Activated T-cell treated with anti-CD3 and anti-CD28 coated beads, Interleukin-2, amount 50 U/mL, for 24 hours (primary cell): ENCODE measurements around the gene HBEGF.

Experiments used
- DNase-seq: peaks from one replicate; pipeline ENCODE4 v3.0.0-alpha.2; 2020
- H3K27ac Mint-ChIP-seq: 2 replicates; pipeline ENCODE4 v1.8.0; 2020; ENCODE audit warnings: mild to moderate bottlenecking, mixed read lengths
- H3K27me3 Mint-ChIP-seq: 2 replicates; pipeline ENCODE4 v1.8.0; 2020; ENCODE audit warnings: mixed read lengths
- H3K36me3 Mint-ChIP-seq: 2 replicates; pipeline ENCODE4 v1.8.0; 2020; ENCODE audit warnings: low read depth, mixed read lengths
- H3K4me1 Mint-ChIP-seq: 2 replicates; pipeline ENCODE4 v1.8.0; 2020; ENCODE audit warnings: low read depth, mixed read lengths
- H3K4me3 Mint-ChIP-seq: 2 replicates; pipeline ENCODE4 v1.8.0; 2020; ENCODE audit warnings: mild to moderate bottlenecking, moderate library complexity, mixed read lengths
- H3K9me3 Mint-ChIP-seq: 2 replicates; pipeline ENCODE4 v1.8.0; 2020; ENCODE audit warnings: mixed read lengths

Gene HBEGF

GRCh38 chr5:140365282-140365681 lies 18.9 kb upstream of the HBEGF start:
- DNase-seq: no peak
- H3K36me3 Mint-ChIP-seq: no peaks in the 10 kb centered on the region
- H3K4me3 Mint-ChIP-seq: no peak overlapping the region
- no peaks in the 10 kb centered on the region for H3K9me3 Mint-ChIP-seq
- H3K27ac Mint-ChIP-seq: no peak overlapping the region
- H3K27me3 Mint-ChIP-seq: no peaks in the 10 kb centered on the region
- H3K4me1 Mint-ChIP-seq: peaks cover 9% of the 10 kb centered on the region

DNA sequence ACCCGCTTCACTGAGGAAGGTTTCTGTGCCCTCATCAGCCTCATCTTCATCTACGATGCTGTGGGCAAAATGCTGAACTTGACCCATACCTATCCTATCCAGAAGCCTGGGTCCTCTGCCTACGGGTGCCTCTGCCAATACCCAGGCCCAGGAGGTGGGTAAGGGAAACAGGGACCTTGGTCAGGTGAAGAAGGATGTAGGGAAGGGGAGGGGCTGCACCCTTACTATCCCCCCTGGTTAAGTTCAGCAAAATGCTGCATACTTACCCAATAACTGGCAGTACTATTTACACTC lies 18.0 kb upstream of the HBEGF start:
- Mint-ChIP-seq H3K27me3 (no peaks in the 10 kb centered on the region), H3K4me3 (no peak overlapping the region), H3K36me3 (no peaks in the 10 kb centered on the region), H3K27ac (no peak overlapping the region), H3K4me1 (peaks cover 9% of the 10 kb centered on the region), H3K9me3 (no peaks in the 10 kb centered on the region)
- DNase-seq: no peak

- no peak for DNase-seq
- H3K27ac Mint-ChIP-seq: no peak overlapping the region
- peaks cover 9% of the 10 kb centered on the region for H3K4me1 Mint-ChIP-seq
- H3K27me3 Mint-ChIP-seq: no peaks in the 10 kb centered on the region
- H3K4me3 Mint-ChIP-seq: peak overlapping the region; percentile 74
- no peaks in the 10 kb centered on the region for H3K36me3 Mint-ChIP-seq
- H3K9me3 Mint-ChIP-seq: no peaks in the 10 kb centered on the region
Measured at GRCh38 chr5:140363631-140364471, 17.4 kb upstream of the HBEGF start.

DNA sequence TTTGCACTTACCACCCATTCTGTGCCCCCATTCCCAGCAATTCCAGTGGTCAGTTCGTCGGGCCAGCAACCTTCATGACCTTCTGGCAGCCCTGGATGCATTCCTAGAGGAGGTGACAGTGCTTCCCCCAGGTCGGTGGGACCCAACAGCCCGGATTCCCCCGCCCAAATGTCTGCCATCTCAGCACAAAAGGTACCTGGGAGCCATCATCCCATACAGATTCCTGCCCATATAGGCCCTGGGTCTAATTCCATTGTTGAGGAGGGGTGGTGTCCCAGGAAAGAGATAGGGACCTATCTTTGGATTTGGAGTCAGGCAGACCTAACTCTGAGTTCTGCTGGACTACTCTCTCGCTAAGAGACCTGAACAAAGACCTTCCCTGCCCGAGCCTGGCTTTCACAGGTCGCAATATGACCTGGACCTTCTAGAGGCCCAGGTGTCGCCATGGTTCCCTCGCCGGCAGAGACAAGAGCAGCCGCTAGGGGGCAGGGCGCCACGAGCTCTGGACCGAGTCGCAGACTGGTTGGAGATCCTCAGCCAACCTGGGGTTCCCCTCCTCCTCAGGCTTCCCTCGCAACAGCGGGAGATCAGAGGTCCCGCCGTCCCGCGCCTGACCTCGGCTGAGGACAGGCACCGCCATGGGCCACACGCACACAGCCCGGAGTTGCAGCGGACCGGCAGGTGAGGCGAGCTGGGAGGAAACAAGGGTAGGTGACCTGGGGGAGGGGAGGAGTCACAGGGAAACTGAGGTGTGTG lies 16.6 kb upstream of the HBEGF start:
- Mint-ChIP-seq H3K4me3 (peak overlapping the region; percentile 74), H3K27ac (peak overlapping the region; percentile 38), H3K9me3 (no peaks in the 10 kb centered on the region), H3K27me3 (no peaks in the 10 kb centered on the region), H3K36me3 (no peaks in the 10 kb centered on the region), H3K4me1 (peaks cover 9% of the 10 kb centered on the region)
- DNase-seq: peak; percentile 92

- Mint-ChIP-seq H3K36me3 (no peaks in the 10 kb centered on the region), H3K4me1 (peaks cover 11% of the 10 kb centered on the region), H3K27ac (no peak overlapping the region), H3K4me3 (no peak overlapping the region), H3K27me3 (peaks cover 3% of the 10 kb centered on the region), H3K9me3 (no peaks in the 10 kb centered on the region)
- no peak for DNase-seq
Measured at GRCh38 chr5:140362311-140362710, 15.9 kb upstream of the HBEGF start.

DNA sequence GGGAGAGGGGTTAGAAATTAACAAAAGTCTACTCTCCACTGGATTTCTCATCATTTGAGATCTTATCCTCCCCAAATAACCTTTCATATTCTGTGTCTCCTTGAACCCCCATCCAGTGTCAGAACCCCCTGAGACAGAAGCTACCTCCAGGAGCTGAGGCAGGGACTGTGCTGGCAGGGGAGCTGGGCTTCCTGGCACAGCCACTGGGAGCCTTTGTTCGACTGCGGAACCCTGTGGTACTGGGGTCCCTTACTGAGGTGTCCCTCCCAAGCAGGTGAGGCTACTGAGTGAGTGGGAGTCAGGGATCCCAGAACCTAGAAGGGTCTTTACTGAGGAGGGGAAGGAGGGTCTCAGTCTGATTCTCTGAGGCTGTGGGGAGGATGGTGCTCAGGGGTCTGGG lies 15.5 kb upstream of the HBEGF start:
- Mint-ChIP-seq H3K27ac (no peak overlapping the region), H3K4me3 (no peak overlapping the region), H3K27me3 (peaks cover 3% of the 10 kb centered on the region), H3K36me3 (no peaks in the 10 kb centered on the region), H3K4me1 (peaks cover 15% of the 10 kb centered on the region), H3K9me3 (no peaks in the 10 kb centered on the region)
- DNase-seq: no peak

DNA sequence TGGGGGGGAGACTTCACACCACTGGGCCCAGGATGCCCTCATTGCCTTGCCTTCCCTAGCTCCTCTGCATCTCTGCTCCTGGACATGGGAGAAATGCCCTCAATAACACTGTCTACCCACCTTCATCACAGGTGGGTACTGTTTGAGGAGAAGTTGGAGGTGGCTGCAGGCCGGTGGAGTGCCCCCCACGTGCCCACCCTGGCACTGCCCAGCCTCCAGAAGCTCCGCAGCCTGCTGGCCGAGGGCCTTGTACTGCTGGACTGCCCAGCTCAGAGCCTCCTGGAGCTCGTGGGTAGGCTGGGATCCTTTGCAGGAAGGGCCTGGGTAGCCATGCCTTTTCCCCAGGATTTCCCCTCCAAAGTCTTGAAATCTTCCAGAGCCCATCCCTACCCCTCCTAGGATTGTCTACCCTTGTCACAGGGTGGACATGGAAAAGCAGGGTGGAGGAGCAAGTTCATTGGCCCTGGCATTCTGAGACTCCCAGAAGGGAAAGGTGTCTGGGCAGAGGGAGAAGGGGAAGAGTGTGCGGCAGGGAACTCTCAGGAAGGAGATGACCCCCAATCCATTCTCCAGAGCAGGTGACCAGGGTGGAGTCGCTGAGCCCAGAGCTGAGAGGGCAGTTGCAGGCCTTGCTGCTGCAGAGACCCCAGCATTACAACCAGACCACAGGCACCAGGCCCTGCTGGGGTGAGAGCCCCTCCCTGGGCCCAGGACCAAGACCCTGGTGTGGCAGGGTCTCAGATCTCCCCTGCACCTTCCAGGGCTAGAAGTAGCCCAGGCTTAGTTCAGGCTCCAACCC lies 14.5 kb upstream of the HBEGF start:
- Mint-ChIP-seq H3K27me3 (peaks cover 3% of the 10 kb centered on the region), H3K36me3 (no peaks in the 10 kb centered on the region), H3K4me1 (peaks cover 17% of the 10 kb centered on the region)

DNA sequence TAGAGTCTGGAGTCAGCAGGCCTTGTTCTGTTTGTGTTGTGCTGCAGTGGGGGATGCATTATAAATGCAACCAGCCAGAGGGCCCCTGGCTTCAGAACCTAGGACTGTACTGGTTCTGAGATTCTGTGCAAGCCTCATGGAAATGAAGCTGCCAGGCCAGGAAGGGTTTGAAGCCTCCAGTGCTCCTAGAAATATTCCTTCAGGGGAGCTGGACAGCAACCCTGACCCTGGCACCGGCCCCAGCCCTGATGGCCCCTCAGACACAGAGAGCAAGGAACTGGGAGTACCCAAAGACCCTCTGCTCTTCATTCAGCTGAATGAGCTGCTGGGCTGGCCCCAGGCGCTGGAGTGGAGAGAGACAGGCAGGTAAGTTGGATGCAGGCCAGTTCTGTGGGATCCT lies 13.7 kb upstream of the HBEGF start, which contains the start of gene SLC4A9:
SLC4A9 (plus strand) TSS at position 94 of the 400 bp plus-strand sequence; CDS start at position 137, 43 bp downstream.
- Mint-ChIP-seq H3K9me3 (no peaks in the 10 kb centered on the region), H3K4me1 (peaks cover 17% of the 10 kb centered on the region), H3K27ac (no peak within 1 kb of the TSS), H3K4me3 (no peak within 1 kb of the TSS), H3K27me3 (peaks cover 3% of the 10 kb centered on the region), H3K36me3 (no peaks in the 10 kb centered on the region)
- DNase-seq: no peak

More for the DNA sequence above, 14.5 kb upstream of the HBEGF start:
- Mint-ChIP-seq H3K4me3 (no peak overlapping the region), H3K9me3 (no peaks in the 10 kb centered on the region), H3K27ac (no peak overlapping the region)
- DNase-seq: no peak

DNA sequence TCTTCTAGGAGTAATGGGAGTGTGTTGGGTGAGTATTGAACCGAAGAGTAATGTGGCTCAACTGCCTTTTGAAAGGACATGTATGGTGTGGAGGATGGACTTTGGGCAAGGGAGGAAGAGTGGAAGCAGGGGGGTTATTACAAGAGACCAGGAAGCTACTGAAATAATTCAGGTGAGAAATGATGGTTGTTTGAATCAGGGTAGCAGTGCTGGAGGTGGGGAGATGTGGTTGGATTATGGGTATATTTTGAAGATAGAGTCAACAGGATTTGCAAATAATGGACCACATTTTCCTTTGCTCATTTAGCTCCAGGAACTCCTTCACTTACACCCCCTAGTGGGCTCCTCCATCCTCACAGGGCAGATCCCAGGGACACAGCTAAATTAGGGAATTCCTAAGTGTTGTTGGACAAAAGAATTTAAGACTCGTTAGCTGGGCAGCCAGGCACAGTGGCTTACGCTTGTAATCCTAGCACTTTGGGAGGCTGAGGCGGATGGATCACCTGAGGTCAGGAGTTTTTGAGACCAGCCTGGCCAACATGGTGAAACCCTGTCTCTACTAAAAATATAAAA lies 12.4 kb upstream of the HBEGF start:
- Mint-ChIP-seq H3K4me3 (no peak overlapping the region), H3K36me3 (no peaks in the 10 kb centered on the region), H3K9me3 (no peaks in the 10 kb centered on the region), H3K27ac (no peak overlapping the region), H3K27me3 (peaks cover 3% of the 10 kb centered on the region), H3K4me1 (peaks cover 17% of the 10 kb centered on the region)
- DNase-seq: no peak

GRCh38 chr5:140357726-140358093 lies 11.3 kb upstream of the HBEGF start:
- no peaks in the 10 kb centered on the region for H3K9me3 Mint-ChIP-seq
- DNase-seq: peak; percentile 81
- no peaks in the 10 kb centered on the region for H3K36me3 Mint-ChIP-seq
- peaks cover 13% of the 10 kb centered on the region for H3K4me1 Mint-ChIP-seq
- peaks cover 3% of the 10 kb centered on the region for H3K27me3 Mint-ChIP-seq
- H3K4me3 Mint-ChIP-seq: peak overlapping the region; percentile 53
- no peak overlapping the region for H3K27ac Mint-ChIP-seq

GRCh38 chr5:140356853-140357725 lies 10.7 kb upstream of the HBEGF start:
- H3K4me3 Mint-ChIP-seq: peak overlapping the region; percentile 30
- peaks cover 3% of the 10 kb centered on the region for H3K27me3 Mint-ChIP-seq
- no peaks in the 10 kb centered on the region for H3K9me3 Mint-ChIP-seq
- DNase-seq: no peak
- peaks cover 13% of the 10 kb centered on the region for H3K4me1 Mint-ChIP-seq
- H3K36me3 Mint-ChIP-seq: no peaks in the 10 kb centered on the region
- H3K27ac Mint-ChIP-seq: no peak overlapping the region

DNA sequence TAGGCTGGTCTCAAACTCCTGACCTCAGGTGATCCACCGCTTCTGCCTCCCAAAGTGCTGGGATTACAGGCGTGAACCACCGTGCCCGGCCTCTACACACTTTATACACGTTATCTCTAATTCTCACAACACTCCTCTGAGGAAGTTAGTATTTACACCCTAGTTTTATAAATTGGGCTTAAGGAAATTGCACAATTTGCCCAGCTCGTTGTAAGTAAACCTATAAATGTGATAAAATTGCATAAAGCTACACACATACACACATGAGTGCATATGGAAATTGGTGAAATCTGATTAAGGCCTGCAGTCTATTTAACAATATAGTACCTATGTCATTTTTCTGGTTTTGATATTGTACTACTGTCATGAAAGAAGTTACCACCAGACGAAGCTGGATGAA lies 9.1 kb upstream of the HBEGF start:
- no peak overlapping the region for H3K4me3 Mint-ChIP-seq
- peaks cover 16% of the 10 kb centered on the region for H3K4me1 Mint-ChIP-seq
- H3K9me3 Mint-ChIP-seq: no peaks in the 10 kb centered on the region
- peaks cover 3% of the 10 kb centered on the region for H3K27me3 Mint-ChIP-seq
- DNase-seq: no peak
- H3K27ac Mint-ChIP-seq: no peak overlapping the region
- H3K36me3 Mint-ChIP-seq: no peaks in the 10 kb centered on the region

GRCh38 chr5:140351609-140352334 lies 5.4 kb upstream of the HBEGF start:
- Mint-ChIP-seq H3K27ac (no peak overlapping the region), H3K36me3 (no peaks in the 10 kb centered on the region), H3K4me3 (no peak overlapping the region), H3K27me3 (peaks cover 2% of the 10 kb centered on the region), H3K9me3 (no peaks in the 10 kb centered on the region), H3K4me1 (peaks cover 9% of the 10 kb centered on the region)
- DNase-seq: no peak
